ENCODE results near the gene PPIA. TPM values are rescaled to one million over a fixed set of nuclear protein-coding genes. Genes with fewer than 3 reads are reported as not detected.

PPIA gene
- total RNA-seq, 1 experiment from 2014 or later: 2,836 TPM

DNA sequence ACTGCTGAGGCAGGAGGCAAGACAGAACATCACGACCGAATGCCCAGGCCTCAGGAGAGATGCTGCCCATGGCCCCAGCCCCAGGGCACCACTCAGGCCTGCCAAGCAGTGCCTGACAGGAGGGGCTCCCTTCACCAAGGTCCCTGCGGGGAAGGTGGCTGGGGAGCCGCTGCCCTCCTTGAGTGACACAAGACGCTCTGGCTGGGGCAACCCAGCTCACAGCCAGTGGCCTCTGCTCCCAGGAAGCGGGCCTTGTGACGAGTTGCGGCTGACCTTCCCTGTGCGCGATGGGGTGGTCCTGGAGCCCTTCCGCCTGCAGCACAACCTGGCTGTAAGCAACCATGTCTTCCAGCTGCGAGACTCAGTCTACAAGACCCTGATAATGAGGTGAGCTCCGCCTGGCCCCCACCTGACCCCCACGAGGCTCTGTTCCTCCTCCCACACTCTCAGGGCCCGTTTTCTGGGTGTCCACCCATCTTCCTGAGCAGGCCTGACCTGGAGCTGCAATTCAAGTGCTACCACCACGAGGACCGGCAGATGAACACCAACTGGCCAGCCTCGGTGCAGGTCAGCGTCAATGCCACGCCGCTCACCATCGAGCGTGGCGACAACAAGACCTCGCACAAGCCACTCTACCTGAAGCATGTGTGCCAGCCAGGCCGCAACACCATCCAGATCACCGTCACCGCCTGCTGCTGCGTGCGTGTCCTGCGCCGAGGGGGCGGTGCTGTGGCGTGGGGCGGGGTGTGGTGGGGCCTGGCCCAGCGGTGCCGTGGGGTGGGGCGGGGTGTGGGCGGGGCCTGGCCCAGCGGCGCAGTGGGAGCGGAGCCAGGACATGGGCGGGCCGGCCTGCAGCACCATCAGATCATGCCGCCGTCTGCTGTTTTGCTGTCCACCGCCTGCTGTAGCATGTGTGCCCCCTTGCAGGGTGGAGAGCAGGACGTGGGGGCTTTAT, 35.0 kb upstream of the PPIA start:
- TF ChIP-seq RAD21 (IDR thresholded peaks at IDR 0.05; ENCODE audit: low read depth): peak; percentile 40; the same call in 1 of the 2 replicates
- no peak for TF ChIP-seq EGR1 (IDR thresholded peaks at IDR 0.05; ENCODE audit: low read depth)
- peak; percentile 58 for TF ChIP-seq POLR2A (IDR thresholded peaks at IDR 0.05; ENCODE audit: borderline replicate concordance, extremely low read depth, insufficient read depth, insufficient read length)
- TF ChIP-seq POLR2AphosphoS5 (IDR thresholded peaks at IDR 0.05; ENCODE audit: low read depth, low read length): peak; percentile 80
- TF ChIP-seq TCF7L2 (IDR thresholded peaks at IDR 0.05; ENCODE audit: borderline replicate concordance, extremely low read depth, insufficient read depth, insufficient read length): peak; percentile 91
- TF ChIP-seq ZFX (IDR thresholded peaks at IDR 0.05): peak; percentile 74; the same call in 1 of the 2 replicates
- TF ChIP-seq, protein P1, sequence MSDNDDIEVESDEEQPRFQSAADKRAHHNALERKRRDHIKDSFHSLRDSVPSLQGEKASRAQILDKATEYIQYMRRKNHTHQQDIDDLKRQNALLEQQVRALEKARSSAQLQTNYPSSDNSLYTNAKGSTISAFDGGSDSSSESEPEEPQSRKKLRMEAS (IDR thresholded peaks at IDR 0.05): peak; percentile 92
- no peak; the same call in 1 of the 2 replicates for TF ChIP-seq SIN3A (IDR thresholded peaks at IDR 0.05; ENCODE audit: low read depth)
- TF ChIP-seq SP1 (IDR thresholded peaks at IDR 0.05; ENCODE audit: low read depth): peak; percentile 49; the same call in 1 of the 2 replicates
- intact Hi-C loops (cut with micrococcal nuclease): no loop called here
- Histone ChIP-seq H3K36me3 (ENCODE audit: control insufficient read depth in 1 of 2, insufficient read depth in 2 of 2, low read length in 2 of 2) (peaks cover 29 to 34% of the 10 kb centered on the region in 2 experiments; a peak in 3 of 4 replicates), H3K4me1 (ENCODE audit: control insufficient read depth in 1 of 2, insufficient read depth in 2 of 2, low read length in 2 of 2) (peaks cover 12 to 22% of the 10 kb centered on the region in 2 experiments), H3K27me3 (ENCODE audit: insufficient read depth, low read length) (no peaks in the 10 kb centered on the region), H3K27ac (ENCODE audit: low read depth, low read length) (peak overlapping the region; percentile 74), H3K9me3 (ENCODE audit: control insufficient read depth in 1 of 2, insufficient read depth in 1 of 2, low read depth in 1 of 2, low read length in 2 of 2) (no peaks in the 10 kb centered on the region), H3K9ac (ENCODE audit: low read length) (peak overlapping the region; percentile 75), H2AFZ (ENCODE audit: low read depth, low read length, poor library complexity, severe bottlenecking) (no peak overlapping the region), H3K4me3 (replicated peaks in 1 of 2; ENCODE audit: low read depth in 1 of 2, low read length in 2 of 2) (peak overlapping the region; percentile 46 to 63), H3K4me2 (ENCODE audit: low read length) (peak overlapping the region; percentile 83), H3K9me2 (ENCODE audit: insufficient read depth) (no peaks in the 10 kb centered on the region), H3K79me2 (ENCODE audit: insufficient read depth, low read length) (no peaks in the 10 kb centered on the region), H4K20me1 (ENCODE audit: insufficient read depth) (no peaks in the 10 kb centered on the region)
- ATAC-seq: peak; percentile 97
- RAD21 ChIA-PET (ENCODE audit: low non-redundant PET in 1 of 2, low total read pairs in 2 of 2, uncharacterized antibody in 2 of 2, unreplicated experiment in 2 of 2): no interaction called here
- CTCF ChIA-PET: no interaction called here
- peak; percentile 67 for DNase-seq (ENCODE audit: low read depth, low spot score)
- POLR2A ChIA-PET: no interaction called here
- no TSS peak for BruUV-seq (replicated peaks)

All from HCT116 (cell line).